KOPT-K1 (cell line): ENCODE results near the gene P2RY6.

Experiments
- H3K27ac ChIP-seq: fragments of 200-600 bp; sonication (generic); 2 replicates; pipeline ENCODE4 v1.5.1; 2016; ENCODE audit warnings: antibody characterized with exemption, mild to moderate bottlenecking, low read depth, low read length; ENCODE audit not compliant: poor library complexity, severe bottlenecking
- H3K36me3 ChIP-seq: fragments of 200-600 bp; sonication (generic); 2 replicates; pipeline ENCODE4 v1.5.1; 2017; ENCODE audit warnings: antibody characterized with exemption, mild to moderate bottlenecking, low read length, moderate library complexity; ENCODE audit not compliant: insufficient read depth
- H3K9me3 ChIP-seq: fragments of 200-600 bp; sonication (generic); 2 replicates; pipeline ENCODE4 v1.5.1; 2017; ENCODE audit warnings: antibody characterized with exemption, low read length, mild to moderate bottlenecking; ENCODE audit not compliant: insufficient read depth, poor library complexity, severe bottlenecking

P2RY6 gene

GRCh38 chr11:73333173-73333572 lies 61.0 kb downstream of the P2RY6 start:
- H3K36me3 ChIP-seq, result no peaks in the 10 kb centered on the region
- no peak overlapping the region for H3K27ac ChIP-seq
- no peaks in the 10 kb centered on the region for H3K9me3 ChIP-seq

GRCh38 chr11:73333640-73334383 lies 61.7 kb downstream of the P2RY6 start:
- H3K27ac ChIP-seq, result no peak overlapping the region
- no peaks in the 10 kb centered on the region for H3K36me3 ChIP-seq
- H3K9me3 ChIP-seq, result no peaks in the 10 kb centered on the region

GRCh38 chr11:73334384-73335203 lies 62.5 kb downstream of the P2RY6 start:
- no peaks in the 10 kb centered on the region for H3K9me3 ChIP-seq
- H3K36me3 ChIP-seq, result no peaks in the 10 kb centered on the region
- no peak overlapping the region for H3K27ac ChIP-seq

GRCh38 chr11:73335204-73335923 lies 63.2 kb downstream of the P2RY6 start:
- Histone ChIP-seq H3K9me3 (no peaks in the 10 kb centered on the region), H3K36me3 (no peaks in the 10 kb centered on the region), H3K27ac (no peak overlapping the region)

GRCh38 chr11:73337846-73338245 lies 65.7 kb downstream of the P2RY6 start:
- Histone ChIP-seq H3K36me3 (no peaks in the 10 kb centered on the region), H3K27ac (no peak overlapping the region), H3K9me3 (no peaks in the 10 kb centered on the region)

- Histone ChIP-seq H3K36me3 (no peaks in the 10 kb centered on the region), H3K9me3 (no peaks in the 10 kb centered on the region), H3K27ac (no peak overlapping the region)
These were observed 66.1 kb downstream of the P2RY6 start for GRCh38 chr11:73338279-73338678.

- no peaks in the 10 kb centered on the region for H3K36me3 ChIP-seq
- no peaks in the 10 kb centered on the region for H3K9me3 ChIP-seq
- H3K27ac ChIP-seq, result no peak overlapping the region
These were observed 68.0 kb downstream of the P2RY6 start for GRCh38 chr11:73340164-73340563.

GRCh38 chr11:73342633-73343032 lies 70.5 kb downstream of the P2RY6 start:
- H3K36me3 ChIP-seq, result no peaks in the 10 kb centered on the region
- no peak overlapping the region for H3K27ac ChIP-seq
- H3K9me3 ChIP-seq, result no peaks in the 10 kb centered on the region

GRCh38 chr11:73343076-73343873 lies 71.1 kb downstream of the P2RY6 start:
- H3K36me3 ChIP-seq, result no peaks in the 10 kb centered on the region
- no peaks in the 10 kb centered on the region for H3K9me3 ChIP-seq
- H3K27ac ChIP-seq, result no peak overlapping the region

- Histone ChIP-seq H3K36me3 (no peaks in the 10 kb centered on the region), H3K27ac (no peak overlapping the region), H3K9me3 (no peaks in the 10 kb centered on the region)
These were observed 72.1 kb downstream of the P2RY6 start for GRCh38 chr11:73344191-73344607.

- Histone ChIP-seq H3K27ac (no peak overlapping the region), H3K36me3 (no peaks in the 10 kb centered on the region), H3K9me3 (no peaks in the 10 kb centered on the region)
These were observed 73.5 kb downstream of the P2RY6 start for GRCh38 chr11:73345481-73346160.

GRCh38 chr11:73346186-73346935 lies 74.2 kb downstream of the P2RY6 start:
- Histone ChIP-seq H3K36me3 (no peaks in the 10 kb centered on the region), H3K9me3 (no peaks in the 10 kb centered on the region), H3K27ac (no peak overlapping the region)

- H3K9me3 ChIP-seq, result no peaks in the 10 kb centered on the region
- H3K36me3 ChIP-seq, result no peaks in the 10 kb centered on the region
- no peak overlapping the region for H3K27ac ChIP-seq
These were observed 74.9 kb downstream of the P2RY6 start for GRCh38 chr11:73347067-73347466.
